ENCODE results near the gene GPC2.
"Not testable (repeated sequence)": the region's sequence is repeated elsewhere in the genome, so short reads cannot be mapped to it uniquely, and the experiment has no call there.

GPC2 gene

GRCh38 chr7:100200693-100201092 lies 23.5 kb upstream of the GPC2 start:
- DNase-seq: no peak

GRCh38 chr7:100198266-100198665 lies 21.1 kb upstream of the GPC2 start:
- no peak for DNase-seq

GRCh38 chr7:100195901-100196322 lies 18.7 kb upstream of the GPC2 start:
- DNase-seq: not testable (repeated sequence)

- DNase-seq: no peak
Observed at GRCh38 chr7:100195222-100195621, 18.0 kb upstream of the GPC2 start.

- no peak for DNase-seq
Observed at GRCh38 chr7:100192969-100193368, 15.8 kb upstream of the GPC2 start.

GRCh38 chr7:100192281-100192862 lies 15.2 kb upstream of the GPC2 start:
- DNase-seq: not testable (repeated sequence)

- no peak for DNase-seq
Observed at GRCh38 chr7:100191775-100192174, 14.6 kb upstream of the GPC2 start.

GRCh38 chr7:100190048-100190711 lies 13.0 kb upstream of the GPC2 start:
- DNase-seq: no peak

GRCh38 chr7:100189061-100189460 lies 11.9 kb upstream of the GPC2 start:
- DNase-seq: no peak

GRCh38 chr7:100185726-100186125 lies 8.5 kb upstream of the GPC2 start:
- DNase-seq: no peak

GRCh38 chr7:100183090-100183489 lies 5.9 kb upstream of the GPC2 start:
- not testable (repeated sequence) for DNase-seq

GRCh38 chr7:100182616-100183015 lies 5.4 kb upstream of the GPC2 start:
- DNase-seq: not testable (repeated sequence)

- DNase-seq: not testable (repeated sequence)
Observed at GRCh38 chr7:100180084-100180483, 2.9 kb upstream of the GPC2 start.

GRCh38 chr7:100176096-100177044 lies 811 bp downstream of the GPC2 start:
- no peak for DNase-seq

GRCh38 chr7:100175296-100175935 lies 1.8 kb downstream of the GPC2 start:
- DNase-seq: no peak

- DNase-seq: no peak
Observed at GRCh38 chr7:100174582-100174981, 2.6 kb downstream of the GPC2 start.

GRCh38 chr7:100173806-100174495 lies 3.2 kb downstream of the GPC2 start:
- no peak for DNase-seq

- no peak for DNase-seq
Observed at GRCh38 chr7:100171840-100172239, 5.3 kb downstream of the GPC2 start.

GRCh38 chr7:100171087-100171681 lies 6.0 kb downstream of the GPC2 start:
- DNase-seq: no peak

- no peak for DNase-seq
Observed at GRCh38 chr7:100170101-100170897, 6.9 kb downstream of the GPC2 start.

GRCh38 chr7:100169147-100169850 lies 7.9 kb downstream of the GPC2 start:
- no peak for DNase-seq

Data from NCI-H1436 (cell line).